ENCODE data around the gene PHTF2.
A peak's percentile ranks its signal among the peaks of the same experiment; 100 is the strongest.

PHTF2 gene

GRCh38 chr7:77878500-77878899 lies 79.9 kb downstream of the PHTF2 start:
- TF ChIP-seq ZC3H10 (CRISPR knock-in tag; IDR thresholded peaks at IDR 0.05), result 0 out of 2 replicates have a peak, but pooled peaks have one; percentile 12
- TF ChIP-seq OSR1 (CRISPR knock-in tag; IDR thresholded peaks at IDR 0.05), result no peak
- no peak for TF ChIP-seq CREB5 (CRISPR knock-in tag; IDR thresholded peaks at IDR 0.05; ENCODE audit: low read depth)
- TF ChIP-seq ISL1 (CRISPR knock-in tag; IDR thresholded peaks at IDR 0.05), result no peak
- no peak for TF ChIP-seq TSHZ2 (CRISPR knock-in tag; IDR thresholded peaks at IDR 0.05)
- TF ChIP-seq SNAI2 (CRISPR knock-in tag; IDR thresholded peaks at IDR 0.05), result no peak
- no peak for TF ChIP-seq ZFP30 (CRISPR knock-in tag; IDR thresholded peaks at IDR 0.05)
- no peak for TF ChIP-seq ZNF70 (CRISPR knock-in tag; IDR thresholded peaks at IDR 0.05)
- no peak for ATAC-seq

- TF ChIP-seq BACH2 (CRISPR knock-in tag; IDR thresholded peaks at IDR 0.05; ENCODE audit: borderline replicate concordance) (no peak), ZFP3 (CRISPR knock-in tag; IDR thresholded peaks at IDR 0.05) (no peak), SNAI2 (CRISPR knock-in tag; IDR thresholded peaks at IDR 0.05) (0 out of 2 replicates have a peak, but pooled peaks have one; percentile 43), PPARA (CRISPR knock-in tag; IDR thresholded peaks at IDR 0.05; ENCODE audit: borderline replicate concordance) (no peak)
- TF ChIP-seq, protein P1, sequence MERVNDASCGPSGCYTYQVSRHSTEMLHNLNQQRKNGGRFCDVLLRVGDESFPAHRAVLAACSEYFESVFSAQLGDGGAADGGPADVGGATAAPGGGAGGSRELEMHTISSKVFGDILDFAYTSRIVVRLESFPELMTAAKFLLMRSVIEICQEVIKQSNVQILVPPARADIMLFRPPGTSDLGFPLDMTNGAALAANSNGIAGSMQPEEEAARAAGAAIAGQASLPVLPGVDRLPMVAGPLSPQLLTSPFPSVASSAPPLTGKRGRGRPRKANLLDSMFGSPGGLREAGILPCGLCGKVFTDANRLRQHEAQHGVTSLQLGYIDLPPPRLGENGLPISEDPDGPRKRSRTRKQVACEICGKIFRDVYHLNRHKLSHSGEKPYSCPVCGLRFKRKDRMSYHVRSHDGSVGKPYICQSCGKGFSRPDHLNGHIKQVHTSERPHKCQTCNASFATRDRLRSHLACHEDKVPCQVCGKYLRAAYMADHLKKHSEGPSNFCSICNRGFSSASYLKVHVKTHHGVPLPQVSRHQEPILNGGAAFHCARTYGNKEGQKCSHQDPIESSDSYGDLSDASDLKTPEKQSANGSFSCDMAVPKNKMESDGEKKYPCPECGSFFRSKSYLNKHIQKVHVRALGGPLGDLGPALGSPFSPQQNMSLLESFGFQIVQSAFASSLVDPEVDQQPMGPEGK (CRISPR knock-in tag; IDR thresholded peaks at IDR 0.05; ENCODE audit: borderline replicate concordance), result no peak
- peak; percentile 39 for ATAC-seq
Observed at GRCh38 chr7:77879272-77879671, 80.7 kb downstream of the PHTF2 start.

- no peak for TF ChIP-seq BACH2 (CRISPR knock-in tag; IDR thresholded peaks at IDR 0.05; ENCODE audit: borderline replicate concordance)
- TF ChIP-seq ISL1 (CRISPR knock-in tag; IDR thresholded peaks at IDR 0.05), result no peak
- TF ChIP-seq TOX (CRISPR knock-in tag; IDR thresholded peaks at IDR 0.05; ENCODE audit: borderline replicate concordance), result no peak
- no peak for TF ChIP-seq TCF4 (CRISPR knock-in tag; IDR thresholded peaks at IDR 0.05; ENCODE audit: borderline replicate concordance)
- no peak for TF ChIP-seq TSHZ2 (CRISPR knock-in tag; IDR thresholded peaks at IDR 0.05)
- TF ChIP-seq SNAI2 (CRISPR knock-in tag; IDR thresholded peaks at IDR 0.05), result no peak
- no peak for TF ChIP-seq ZC3H10 (CRISPR knock-in tag; IDR thresholded peaks at IDR 0.05)
- no peak for TF ChIP-seq ARNTL (CRISPR knock-in tag; IDR thresholded peaks at IDR 0.05; ENCODE audit: borderline replicate concordance, low read depth)
- TF ChIP-seq ZNF565 (CRISPR knock-in tag; conservative IDR thresholded peaks at IDR 0.05; ENCODE audit: low read depth), result no peak
- peak; percentile 19; the same call in 2 of the 3 replicates for ATAC-seq
Observed at GRCh38 chr7:77881871-77882270, 83.3 kb downstream of the PHTF2 start.

DNA sequence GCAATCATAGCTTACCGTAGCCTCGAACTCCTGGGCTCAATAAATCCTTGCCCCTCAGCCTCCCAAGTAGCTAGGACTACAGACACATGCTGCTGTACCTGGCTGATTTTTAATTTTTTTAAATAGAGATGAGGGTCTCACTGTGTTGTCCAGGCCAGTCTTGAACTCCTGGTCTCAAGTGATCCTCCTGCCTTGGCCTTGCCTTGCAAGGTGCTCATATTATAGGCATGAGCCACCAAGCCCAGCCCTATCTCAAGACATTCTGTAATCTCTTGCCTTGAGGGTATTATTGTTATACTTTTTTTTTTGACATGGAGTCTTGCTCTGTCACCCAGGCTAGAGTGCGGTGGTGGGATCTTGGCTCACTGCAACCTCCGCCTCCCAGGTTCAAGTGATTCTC lies 86.6 kb downstream of the PHTF2 start:
- ATAC-seq, result no peak
- TF ChIP-seq TOX (CRISPR knock-in tag; IDR thresholded peaks at IDR 0.05; ENCODE audit: borderline replicate concordance), result no peak
- no peak for TF ChIP-seq SNAI2 (CRISPR knock-in tag; IDR thresholded peaks at IDR 0.05)
- TF ChIP-seq BACH2 (CRISPR knock-in tag; IDR thresholded peaks at IDR 0.05; ENCODE audit: borderline replicate concordance), result no peak
- no peak for TF ChIP-seq GLIS3 (CRISPR knock-in tag; IDR thresholded peaks at IDR 0.05)
- no peak for TF ChIP-seq RARB (CRISPR knock-in tag; IDR thresholded peaks at IDR 0.05)
- TF ChIP-seq CSRNP3 (CRISPR knock-in tag; IDR thresholded peaks at IDR 0.05), result no peak
- TF ChIP-seq OSR1 (CRISPR knock-in tag; IDR thresholded peaks at IDR 0.05), result no peak
- TF ChIP-seq, protein P1 (CRISPR knock-in tag; IDR thresholded peaks at IDR 0.05; ENCODE audit: borderline replicate concordance), result no peak
- no peak for TF ChIP-seq ZC3H10 (CRISPR knock-in tag; IDR thresholded peaks at IDR 0.05)
- no peak for TF ChIP-seq ZNF565 (CRISPR knock-in tag; conservative IDR thresholded peaks at IDR 0.05; ENCODE audit: low read depth)
- no peak for TF ChIP-seq ZNF70 (CRISPR knock-in tag; IDR thresholded peaks at IDR 0.05)
- no peak for TF ChIP-seq ISL1 (CRISPR knock-in tag; IDR thresholded peaks at IDR 0.05)
- TF ChIP-seq, protein P2, sequence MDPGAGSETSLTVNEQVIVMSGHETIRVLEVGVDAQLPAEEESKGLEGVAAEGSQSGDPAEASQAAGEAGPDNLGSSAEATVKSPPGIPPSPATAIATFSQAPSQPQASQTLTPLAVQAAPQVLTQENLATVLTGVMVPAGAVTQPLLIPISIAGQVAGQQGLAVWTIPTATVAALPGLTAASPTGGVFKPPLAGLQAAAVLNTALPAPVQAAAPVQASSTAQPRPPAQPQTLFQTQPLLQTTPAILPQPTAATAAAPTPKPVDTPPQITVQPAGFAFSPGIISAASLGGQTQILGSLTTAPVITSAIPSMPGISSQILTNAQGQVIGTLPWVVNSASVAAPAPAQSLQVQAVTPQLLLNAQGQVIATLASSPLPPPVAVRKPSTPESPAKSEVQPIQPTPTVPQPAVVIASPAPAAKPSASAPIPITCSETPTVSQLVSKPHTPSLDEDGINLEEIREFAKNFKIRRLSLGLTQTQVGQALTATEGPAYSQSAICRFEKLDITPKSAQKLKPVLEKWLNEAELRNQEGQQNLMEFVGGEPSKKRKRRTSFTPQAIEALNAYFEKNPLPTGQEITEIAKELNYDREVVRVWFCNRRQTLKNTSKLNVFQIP (CRISPR knock-in tag; IDR thresholded peaks at IDR 0.05; ENCODE audit: borderline replicate concordance, low read depth), result no peak

Measured in SK-N-SH treated with all-trans-retinoic acid at 6 μM for 48 hours (cell line).